ENCODE data around the gene UBP1. TPM values are rescaled to one million over a fixed set of nuclear protein-coding genes. Genes with fewer than 3 reads are reported as not detected.

Gene UBP1
- total RNA-seq, 1 experiment from 2014 or later, result 23.8 TPM

Small RNA genes within 50 kb of the gene (small RNA-seq; reads per million reads assigned to genes)
- not detected for gene RNU7-110P

Other genes starting within 250 kb of the UBP1 start
- gene SUSD5, start 221.6 kb downstream of the UBP1 start, total RNA-seq (2014; rRNA removed; shearing (Covaris generic)), result 0.10 TPM in 1 of 2 replicates, not detected in the other
- gene FBXL2, start 163.0 kb downstream of the UBP1 start, total RNA-seq (2014; rRNA removed; shearing (Covaris generic)), result not detected in 2 replicates